ENCODE results near the gene XRCC4.

The XRCC4 gene

GRCh38 chr5:83265318-83265717 lies 188.0 kb downstream of the XRCC4 start:
- H3K4me3 ChIP-seq (replicated peaks; ENCODE audit: low read depth, low read length), result no peak overlapping the region
- no peak for TF ChIP-seq CTCF (IDR thresholded peaks at IDR 0.05; ENCODE audit: low read length, missing control alignments)
- DNase-seq (ENCODE audit: low read depth), result peak; percentile 24

GRCh38 chr5:83270311-83270710 lies 193.0 kb downstream of the XRCC4 start:
- no peak for TF ChIP-seq CTCF (IDR thresholded peaks at IDR 0.05; ENCODE audit: low read length, missing control alignments)
- no peak overlapping the region for H3K4me3 ChIP-seq (replicated peaks; ENCODE audit: low read depth, low read length)
- DNase-seq (ENCODE audit: low read depth), result no peak

GRCh38 chr5:83277154-83277553 lies 199.8 kb downstream of the XRCC4 start:
- H3K4me3 ChIP-seq (replicated peaks; ENCODE audit: low read depth, low read length), result no peak overlapping the region
- TF ChIP-seq CTCF (IDR thresholded peaks at IDR 0.05; ENCODE audit: low read length, missing control alignments), result no peak
- DNase-seq (ENCODE audit: low read depth), result no peak

GRCh38 chr5:83277953-83278352 lies 200.6 kb downstream of the XRCC4 start:
- no peak overlapping the region for H3K4me3 ChIP-seq (replicated peaks; ENCODE audit: low read depth, low read length)
- no peak for TF ChIP-seq CTCF (IDR thresholded peaks at IDR 0.05; ENCODE audit: low read length, missing control alignments)
- no peak for DNase-seq (ENCODE audit: low read depth)

GRCh38 chr5:83281176-83281575 lies 203.8 kb downstream of the XRCC4 start:
- no peak overlapping the region for H3K4me3 ChIP-seq (replicated peaks; ENCODE audit: low read depth, low read length)
- DNase-seq (ENCODE audit: low read depth), result no peak
- no peak for TF ChIP-seq CTCF (IDR thresholded peaks at IDR 0.05; ENCODE audit: low read length, missing control alignments)

- TF ChIP-seq CTCF (IDR thresholded peaks at IDR 0.05; ENCODE audit: low read length, missing control alignments), result no peak
- DNase-seq (ENCODE audit: low read depth), result peak; percentile 21
- H3K4me3 ChIP-seq (replicated peaks; ENCODE audit: low read depth, low read length), result no peak overlapping the region
These were observed 204.3 kb downstream of the XRCC4 start for GRCh38 chr5:83281658-83282057.

- no peak overlapping the region for H3K4me3 ChIP-seq (replicated peaks; ENCODE audit: low read depth, low read length)
- TF ChIP-seq CTCF (IDR thresholded peaks at IDR 0.05; ENCODE audit: low read length, missing control alignments), result no peak
- no peak for DNase-seq (ENCODE audit: low read depth)
These were observed 206.4 kb downstream of the XRCC4 start for GRCh38 chr5:83283761-83284160.

Data from fibroblast of pulmonary artery (primary cell).